ACC112 (cell line): Measurements from ENCODE around the gene RNF220.

Experiments used
- H2AFZ ChIP-seq: fragments of 200-600 bp; sonication (generic); one replicate; pipeline ENCODE4 v1.6.0; 2017; ENCODE audit warnings: antibody characterized with exemption, low read length; ENCODE audit not compliant: unreplicated experiment
- H3K27ac ChIP-seq: fragments of 200-600 bp; sonication (generic); 2 replicates; pipeline ENCODE4 v1.5.1; 2014; ENCODE audit warnings: low read depth, mild to moderate bottlenecking, antibody characterized with exemption, low read length, moderate library complexity
- H3K27me3 ChIP-seq: fragments of 200-600 bp; sonication (generic); 2 replicates; pipeline ENCODE4 v1.6.1; 2014; ENCODE audit warnings: mild to moderate bottlenecking, antibody characterized with exemption, low read length, moderate library complexity, mixed read lengths; ENCODE audit not compliant: insufficient read depth
- H3K36me3 ChIP-seq: fragments of 200-600 bp; sonication (generic); 2 replicates; pipeline ENCODE4 v1.6.1; 2016; ENCODE audit warnings: mild to moderate bottlenecking, antibody characterized with exemption, low read length, moderate library complexity, mixed read lengths; ENCODE audit not compliant: insufficient read depth
- H3K4me1 ChIP-seq: fragments of 200-600 bp; sonication (generic); one replicate; pipeline ENCODE4 v1.6.1; 2016; ENCODE audit warnings: low read length, mixed read lengths; ENCODE audit not compliant: insufficient read depth, unreplicated experiment, control insufficient read depth
- H3K4me3 ChIP-seq: fragments of 200-600 bp; sonication (generic); 2 replicates; pipeline ENCODE4 v1.5.1; 2014; ENCODE audit warnings: mild to moderate bottlenecking, low read depth, low read length
- H3K79me2 ChIP-seq: fragments of 200-600 bp; sonication (generic); one replicate; pipeline ENCODE4 v1.6.0; 2016; ENCODE audit warnings: low read length; ENCODE audit not compliant: control insufficient read depth, unreplicated experiment, insufficient read depth

The RNF220 gene

DNA sequence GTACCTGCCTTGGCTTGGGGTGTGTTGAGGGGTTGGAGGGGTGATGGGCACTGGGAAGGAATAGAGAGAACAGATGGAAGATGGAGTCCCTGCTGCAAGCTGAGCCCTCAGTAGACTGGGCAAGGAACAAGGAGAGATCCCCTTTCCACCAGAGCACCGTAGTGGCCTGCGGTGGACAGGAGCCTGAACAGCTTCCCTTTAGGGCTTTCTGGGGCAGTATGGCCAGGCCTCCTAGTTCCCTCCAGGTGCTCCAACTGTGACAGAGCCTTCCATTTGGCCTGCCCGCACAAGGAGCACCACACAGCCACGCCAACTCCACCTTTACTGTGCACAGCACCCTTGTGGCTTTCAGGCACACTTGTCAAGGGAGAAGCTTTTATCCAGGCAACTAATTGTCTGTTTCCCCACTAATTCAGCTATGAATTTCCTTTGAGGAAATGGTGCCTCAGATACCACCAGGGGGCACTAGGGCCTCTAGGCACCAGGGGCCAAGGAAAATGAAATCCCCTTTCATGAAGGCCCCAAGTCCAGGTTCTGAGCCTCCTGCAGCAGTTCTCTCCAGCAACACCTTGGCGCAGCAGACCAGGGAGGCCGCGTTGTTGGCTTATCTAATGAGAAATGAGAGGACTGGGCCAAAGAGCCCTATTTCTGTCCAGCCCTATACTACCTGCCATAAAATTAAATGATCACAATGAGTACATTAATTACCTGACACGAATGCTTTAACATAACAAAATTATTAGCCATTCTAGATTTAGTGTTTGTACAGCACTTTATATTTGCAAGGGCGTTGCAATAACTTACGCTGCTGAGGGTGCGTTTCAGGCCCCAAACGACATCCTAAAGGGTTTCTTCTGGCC is 26.9 kb upstream of the RNF220 start:
- no peaks in the 10 kb centered on the region for H3K4me1 ChIP-seq
- no peaks in the 10 kb centered on the region for H3K79me2 ChIP-seq
- no peak overlapping the region for H3K4me3 ChIP-seq
- H3K36me3 ChIP-seq: no peaks in the 10 kb centered on the region
- no peak overlapping the region for H2AFZ ChIP-seq
- H3K27ac ChIP-seq: no peak overlapping the region
- peaks cover 6% of the 10 kb centered on the region for H3K27me3 ChIP-seq

DNA sequence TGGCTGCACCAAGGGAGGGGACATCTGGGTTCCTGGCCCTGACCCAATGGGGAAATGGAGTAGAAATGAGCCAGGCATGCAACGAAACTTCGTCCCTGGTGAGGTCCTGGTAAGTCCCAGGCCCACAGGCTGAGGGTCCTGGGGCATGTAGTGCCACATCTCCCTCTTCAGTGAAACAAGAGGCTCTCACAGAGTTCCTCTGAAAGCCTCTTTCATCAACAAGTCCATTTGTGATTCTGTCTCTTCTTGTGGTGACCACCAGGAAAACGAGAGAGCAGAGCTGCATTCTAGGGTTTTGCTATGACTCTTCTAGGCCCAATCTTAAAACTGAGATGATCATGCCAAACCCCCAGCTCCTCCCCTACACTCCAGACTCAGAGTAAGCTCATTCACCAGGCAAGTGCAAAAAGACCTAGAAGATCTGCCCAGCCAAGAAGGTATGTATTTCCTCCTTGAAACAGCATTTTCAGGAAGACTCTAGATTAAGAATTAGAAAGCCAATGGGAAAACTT is 24.3 kb upstream of the RNF220 start:
- H3K36me3 ChIP-seq: no peaks in the 10 kb centered on the region
- H3K27me3 ChIP-seq: peaks cover 6% of the 10 kb centered on the region
- no peaks in the 10 kb centered on the region for H3K79me2 ChIP-seq
- H3K4me1 ChIP-seq: peaks cover 6% of the 10 kb centered on the region
- no peak overlapping the region for H3K4me3 ChIP-seq
- H3K27ac ChIP-seq: no peak overlapping the region
- no peak overlapping the region for H2AFZ ChIP-seq

DNA sequence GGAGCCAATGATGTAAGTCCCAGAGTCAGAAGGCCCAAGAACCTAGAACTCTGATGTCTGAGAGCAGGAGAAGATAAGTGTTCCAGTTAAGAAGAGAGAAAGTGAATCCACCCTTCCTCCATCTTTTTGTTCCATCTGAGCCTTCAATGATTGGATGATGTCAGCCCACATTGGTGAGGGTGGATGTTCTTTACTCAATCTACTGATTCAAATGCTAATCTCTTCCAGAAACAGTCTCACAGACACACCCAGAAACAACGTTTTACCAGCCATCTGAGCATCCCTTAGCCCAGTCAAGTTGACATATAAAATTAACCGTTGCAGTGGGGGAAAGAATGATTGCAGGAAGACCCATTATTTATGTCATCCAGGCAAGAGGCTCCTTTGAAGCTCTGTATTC is 16.5 kb upstream of the RNF220 start:
- Histone ChIP-seq H3K27me3 (peaks cover 4% of the 10 kb centered on the region; the same call in 1 of the 2 replicates), H3K27ac (no peak overlapping the region)

DNA sequence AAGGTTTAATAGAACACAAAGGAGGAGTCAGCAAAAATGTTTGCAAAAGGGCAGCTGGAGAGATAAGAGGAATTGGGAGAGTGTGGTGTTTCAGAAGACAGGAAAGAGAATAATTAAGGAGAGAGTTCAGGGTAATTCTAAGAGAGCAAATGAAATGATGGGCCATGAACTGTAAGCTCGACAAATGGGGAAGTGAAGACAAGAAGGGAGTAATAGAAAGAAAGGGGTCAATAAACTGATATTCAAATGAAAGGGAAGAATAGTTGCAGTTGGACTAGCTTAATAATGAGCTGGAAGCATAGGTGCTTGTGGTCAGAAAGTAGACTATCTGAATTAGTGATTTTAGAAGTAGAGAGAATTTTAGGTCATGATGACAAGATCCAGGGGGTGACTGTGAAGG is 15.6 kb upstream of the RNF220 start:
- no peak overlapping the region for H3K4me3 ChIP-seq
- no peak overlapping the region for H2AFZ ChIP-seq
- peaks cover 11% of the 10 kb centered on the region for H3K4me1 ChIP-seq
- peaks cover 9% of the 10 kb centered on the region for H3K27me3 ChIP-seq
- no peaks in the 10 kb centered on the region for H3K36me3 ChIP-seq
- H3K79me2 ChIP-seq: no peaks in the 10 kb centered on the region
- peak overlapping the region; percentile 62; the same call in 1 of the 2 replicates for H3K27ac ChIP-seq

More for the DNA sequence above, 16.5 kb upstream of the RNF220 start:
- H3K36me3 ChIP-seq: no peaks in the 10 kb centered on the region
- H3K79me2 ChIP-seq: no peaks in the 10 kb centered on the region
- H3K4me3 ChIP-seq: no peak overlapping the region
- peaks cover 16% of the 10 kb centered on the region for H3K4me1 ChIP-seq
- no peak overlapping the region for H2AFZ ChIP-seq

DNA sequence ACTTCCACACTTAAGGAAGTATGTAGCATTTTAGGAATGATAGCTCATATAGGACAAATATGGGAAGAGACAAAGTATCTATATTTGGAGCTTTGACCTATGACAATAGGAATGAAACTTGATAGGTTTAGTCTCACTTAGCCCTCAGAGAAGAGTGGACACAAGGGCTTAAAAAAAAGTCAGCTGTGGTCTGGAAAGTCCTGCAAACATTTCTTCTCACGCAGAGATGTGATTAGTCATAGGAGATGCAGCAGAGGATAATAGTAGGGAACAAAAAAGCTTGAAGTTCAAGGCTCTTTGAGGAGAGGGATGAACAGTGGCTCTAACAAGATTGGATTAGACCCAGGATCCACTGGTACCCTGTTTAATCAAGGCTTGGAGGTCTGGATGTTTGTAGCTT is 14.8 kb upstream of the RNF220 start:
- Histone ChIP-seq H3K36me3 (no peaks in the 10 kb centered on the region), H3K27me3 (peaks cover 15% of the 10 kb centered on the region), H2AFZ (no peak overlapping the region), H3K27ac (peak overlapping the region; percentile 62; the same call in 1 of the 2 replicates), H3K79me2 (no peaks in the 10 kb centered on the region), H3K4me3 (no peak overlapping the region; the same call in 1 of the 2 replicates), H3K4me1 (peaks cover 10% of the 10 kb centered on the region)

DNA sequence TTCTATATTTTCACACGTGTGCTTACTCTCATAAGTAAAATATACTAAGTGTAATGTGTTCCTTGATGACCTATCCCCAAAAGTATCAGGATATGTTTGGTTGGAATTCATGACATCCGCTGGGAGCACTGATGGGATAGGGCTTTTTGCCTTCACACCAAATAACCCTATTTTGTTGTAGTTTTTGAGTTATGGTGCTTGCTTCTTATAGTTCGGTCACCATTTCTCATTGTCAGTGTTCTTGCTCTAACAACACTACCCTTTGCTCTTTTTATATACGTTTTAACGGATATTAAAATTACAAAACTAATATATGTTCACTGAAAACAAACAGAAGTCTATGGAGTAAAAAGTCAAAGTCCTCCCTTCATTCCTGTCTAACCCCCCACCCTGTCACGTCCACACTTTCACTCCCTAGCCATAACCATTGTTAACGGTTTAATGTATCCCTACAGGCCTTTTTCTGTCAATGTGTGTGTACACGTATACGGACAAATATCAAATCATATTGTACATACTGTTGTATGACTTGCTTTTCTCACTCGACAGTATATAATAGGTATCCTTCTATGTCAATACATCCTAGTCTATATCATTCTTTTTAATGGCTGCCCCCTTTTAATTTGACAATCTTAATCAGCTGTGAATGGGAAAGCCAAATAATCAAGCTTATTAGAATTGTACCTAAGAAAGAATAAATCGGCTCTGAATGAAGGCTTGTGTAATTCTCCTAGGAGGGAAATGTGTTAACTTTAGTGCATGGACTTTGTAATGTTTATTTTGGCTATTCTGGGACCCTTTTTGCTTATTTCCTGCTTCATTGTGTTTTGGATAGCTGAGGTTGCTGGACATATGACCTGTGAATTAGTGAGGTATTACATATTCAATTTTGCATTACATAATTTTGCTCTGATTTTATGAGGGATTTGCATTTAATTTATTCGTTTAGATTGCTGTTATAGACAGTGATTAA is 3.5 kb upstream of the RNF220 start:
- Histone ChIP-seq H3K27ac (no peak overlapping the region), H3K4me3 (no peak overlapping the region), H3K4me1 (peaks cover 7% of the 10 kb centered on the region), H3K36me3 (no peaks in the 10 kb centered on the region), H3K27me3 (peaks cover 81% of the 10 kb centered on the region), H2AFZ (no peak overlapping the region), H3K79me2 (no peaks in the 10 kb centered on the region)

DNA sequence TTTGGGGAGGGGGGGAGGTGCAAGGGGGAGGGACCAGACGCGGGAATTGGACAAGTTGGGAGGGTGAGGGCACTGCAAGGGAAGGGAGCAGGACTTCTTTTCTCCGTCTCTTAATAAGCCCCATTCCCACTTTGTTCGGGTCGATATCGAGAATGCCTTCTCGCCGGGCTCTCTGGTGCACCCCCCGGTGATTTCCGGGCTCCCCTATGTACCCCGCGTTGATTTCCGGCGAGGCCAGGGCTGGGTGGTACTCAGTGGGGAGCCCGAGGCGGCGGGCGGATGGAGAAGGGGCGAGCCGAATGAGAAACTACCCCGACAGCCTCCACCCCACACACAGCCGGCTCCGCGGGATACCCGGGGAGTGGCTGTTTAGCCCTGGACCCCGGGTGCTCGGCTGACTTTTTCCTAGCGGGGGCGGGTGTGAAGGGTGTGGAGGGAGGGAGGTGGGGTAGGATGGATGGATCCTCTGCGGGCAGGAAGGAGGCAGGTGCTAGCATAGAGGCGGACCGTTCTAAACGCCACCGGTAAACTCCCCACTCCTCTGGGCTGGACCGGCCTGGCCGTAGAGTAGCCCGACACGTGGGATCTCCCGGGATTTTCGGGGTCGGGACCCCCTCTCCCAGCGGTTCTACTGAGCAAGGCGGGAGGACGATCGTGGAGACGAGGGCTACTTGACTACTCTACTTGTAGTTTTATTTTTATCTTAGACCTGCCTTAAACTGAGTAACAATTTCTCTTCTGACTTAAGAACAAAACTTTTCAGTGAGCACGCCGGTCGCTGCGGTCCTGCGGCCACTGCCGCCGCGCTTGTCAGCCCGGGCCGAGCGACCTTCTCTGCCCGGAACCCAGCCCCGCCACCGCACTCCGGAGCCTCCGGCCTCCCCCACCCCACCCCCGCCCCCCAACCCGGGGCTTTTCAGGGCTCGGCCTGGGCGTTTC is 1.0 kb downstream of the RNF220 start:
- Histone ChIP-seq H3K36me3 (no peaks in the 10 kb centered on the region), H3K27ac (no peak overlapping the region), H3K79me2 (no peaks in the 10 kb centered on the region), H3K27me3 (peaks cover 84% of the 10 kb centered on the region), H3K4me3 (peak overlapping the region; percentile 74), H2AFZ (peak overlapping the region; percentile 82), H3K4me1 (peaks cover 14% of the 10 kb centered on the region)

DNA sequence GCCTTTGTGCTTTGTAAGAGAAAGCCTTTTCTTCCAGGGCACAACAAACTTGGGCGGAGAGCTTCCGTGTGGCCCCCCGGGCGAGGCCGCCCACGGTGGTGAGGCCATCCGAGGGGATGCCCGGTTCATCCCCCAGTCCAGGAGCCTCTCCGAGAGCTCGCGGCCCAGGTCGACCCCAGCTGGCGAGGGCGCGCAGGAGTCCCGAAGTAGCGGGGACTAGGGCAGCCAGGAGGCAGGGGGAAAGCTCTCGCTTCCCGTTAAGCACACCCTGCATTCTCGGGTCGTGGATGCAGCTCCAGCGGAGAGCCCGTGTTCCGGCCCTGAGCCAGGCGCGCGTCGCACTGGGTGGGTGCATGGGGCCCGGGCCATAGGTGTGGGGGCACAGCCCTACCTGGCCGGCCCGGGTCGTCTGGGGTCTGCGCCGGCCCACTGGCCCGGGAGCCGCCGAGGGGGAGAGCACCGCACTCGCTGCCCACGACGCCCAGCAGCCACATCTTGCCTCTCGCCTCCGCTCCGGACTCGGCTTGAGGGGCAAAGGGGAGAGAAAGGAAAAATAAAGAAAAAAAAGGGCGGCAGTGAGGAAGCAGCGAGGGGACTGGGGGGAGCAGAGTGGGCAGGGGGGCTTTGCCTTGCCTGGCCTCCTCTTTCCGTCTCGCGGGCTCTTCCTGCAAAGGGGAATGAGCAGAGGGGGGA is 1.8 kb downstream of the RNF220 start:
- H3K36me3 ChIP-seq: no peaks in the 10 kb centered on the region
- H3K4me3 ChIP-seq: peak overlapping the region; percentile 74
- H2AFZ ChIP-seq: no peak overlapping the region
- H3K27ac ChIP-seq: no peak overlapping the region
- H3K27me3 ChIP-seq: peaks cover 84% of the 10 kb centered on the region
- H3K79me2 ChIP-seq: no peaks in the 10 kb centered on the region
- peaks cover 14% of the 10 kb centered on the region for H3K4me1 ChIP-seq

DNA sequence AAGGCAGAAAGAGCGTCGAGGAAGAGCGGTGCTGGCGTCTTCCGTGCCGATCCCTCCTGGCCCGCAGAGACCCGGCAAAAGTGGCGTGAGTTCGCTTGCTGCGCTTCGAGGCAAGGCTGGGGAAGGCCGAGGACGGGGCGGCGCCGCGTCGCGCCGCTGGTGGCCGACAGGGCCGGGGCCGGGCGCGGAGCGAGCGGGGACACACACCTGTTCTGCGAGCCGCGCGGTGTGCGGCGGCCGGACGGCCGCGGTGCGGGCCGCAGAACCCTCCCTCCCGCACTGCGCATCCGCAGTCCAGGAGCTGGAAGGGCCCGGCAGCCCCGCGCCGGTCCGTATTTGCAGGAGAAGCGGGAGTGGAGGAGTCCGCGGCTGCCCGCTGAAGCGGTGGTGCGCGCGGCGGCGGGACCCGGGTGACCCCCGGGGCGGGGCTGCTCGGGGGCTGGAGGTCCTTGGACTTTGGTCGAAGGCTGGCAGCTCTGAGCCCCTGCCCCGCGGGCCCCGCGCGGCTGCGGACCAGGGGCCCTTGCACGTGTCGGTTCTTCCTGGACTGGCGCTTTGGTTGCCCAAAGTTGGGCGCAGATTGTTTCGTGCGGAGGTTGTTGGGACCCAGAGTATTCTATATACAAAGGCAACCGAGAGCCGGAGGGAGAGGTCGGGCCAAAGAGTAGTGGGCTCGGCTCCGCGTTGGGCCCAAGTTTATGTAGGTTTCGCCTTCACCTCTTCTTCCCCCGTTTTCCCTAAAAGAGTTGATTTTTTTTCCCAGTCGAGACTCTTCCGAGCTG is 2.6 kb downstream of the RNF220 start:
- no peak overlapping the region for H2AFZ ChIP-seq
- no peak overlapping the region for H3K4me3 ChIP-seq
- no peaks in the 10 kb centered on the region for H3K36me3 ChIP-seq
- H3K27ac ChIP-seq: no peak overlapping the region
- peaks cover 86% of the 10 kb centered on the region for H3K27me3 ChIP-seq
- peaks cover 14% of the 10 kb centered on the region for H3K4me1 ChIP-seq
- no peaks in the 10 kb centered on the region for H3K79me2 ChIP-seq
